ENCODE measurements around the gene BPTF.
"Not testable (repeated sequence)": the region's sequence is repeated elsewhere in the genome, so short reads cannot be mapped to it uniquely, and the experiment has no call there.

The BPTF gene

GRCh38 chr17:67962156-67962555, 136.9 kb downstream of the BPTF start:
- not testable (repeated sequence) for DNase-seq (ENCODE audit: insufficient read length, low spot score); FAIRE-seq

- FAIRE-seq: peak; percentile 4
- peak; percentile 21 for DNase-seq (ENCODE audit: insufficient read length, low spot score)
Measured at GRCh38 chr17:67963145-67963572, 137.9 kb downstream of the BPTF start.

GRCh38 chr17:67970783-67971182, 145.5 kb downstream of the BPTF start:
- FAIRE-seq: no peak
- no peak for DNase-seq (ENCODE audit: insufficient read length, low spot score)

GRCh38 chr17:67974185-67974584, 148.9 kb downstream of the BPTF start:
- FAIRE-seq (no peak), DNase-seq (ENCODE audit: insufficient read length, low spot score) (no peak)

GRCh38 chr17:67974598-67975066, 149.3 kb downstream of the BPTF start:
- FAIRE-seq: no peak
- DNase-seq (ENCODE audit: insufficient read length, low spot score): no peak

- DNase-seq (ENCODE audit: insufficient read length, low spot score); FAIRE-seq: not testable (repeated sequence)
Measured at GRCh38 chr17:67976306-67976705, 151.0 kb downstream of the BPTF start.

GRCh38 chr17:67980456-67980855, 155.2 kb downstream of the BPTF start:
- FAIRE-seq (no peak), DNase-seq (ENCODE audit: insufficient read length, low spot score) (no peak)

GRCh38 chr17:67980883-67981282, 155.6 kb downstream of the BPTF start:
- DNase-seq (ENCODE audit: insufficient read length, low spot score); FAIRE-seq: not testable (repeated sequence)

GRCh38 chr17:67982034-67982640, 156.8 kb downstream of the BPTF start:
- FAIRE-seq: no peak
- no peak for DNase-seq (ENCODE audit: insufficient read length, low spot score)

- FAIRE-seq (no peak), DNase-seq (ENCODE audit: insufficient read length, low spot score) (no peak)
Measured at GRCh38 chr17:67982686-67983382, 157.5 kb downstream of the BPTF start.

- FAIRE-seq: no peak
- DNase-seq (ENCODE audit: insufficient read length, low spot score): no peak
Measured at GRCh38 chr17:67983383-67983688, 158.0 kb downstream of the BPTF start.

GRCh38 chr17:67990909-67991308, 165.6 kb downstream of the BPTF start:
- FAIRE-seq (no peak), DNase-seq (ENCODE audit: insufficient read length, low spot score) (no peak)

- FAIRE-seq (no peak), DNase-seq (ENCODE audit: insufficient read length, low spot score) (no peak)
Measured at GRCh38 chr17:67992548-67993152, 167.3 kb downstream of the BPTF start.

GRCh38 chr17:67993153-67993997, 168.1 kb downstream of the BPTF start:
- DNase-seq (ENCODE audit: insufficient read length, low spot score) (peak; percentile 94), FAIRE-seq (no peak)

- peak; percentile 30 for DNase-seq (ENCODE audit: insufficient read length, low spot score)
Measured at GRCh38 chr17:67993998-67994361, 168.7 kb downstream of the BPTF start.

GRCh38 chr17:67994817-67995569, 169.7 kb downstream of the BPTF start:
- DNase-seq (ENCODE audit: insufficient read length, low spot score): no peak
- FAIRE-seq: no peak

More at GRCh38 chr17:67993998-67994361, 168.7 kb downstream of the BPTF start:
- FAIRE-seq: no peak

GRCh38 chr17:67995570-67996263, 170.4 kb downstream of the BPTF start:
- DNase-seq (ENCODE audit: insufficient read length, low spot score) (peak; percentile 9), FAIRE-seq (no peak)

GRCh38 chr17:67996301-67997171, 171.2 kb downstream of the BPTF start, which contains the start of gene C17orf58:
TSS of gene C17orf58 (minus strand) at chr17:67996469. CDS start at chr17:67996198, 271 bp downstream.
- FAIRE-seq; DNase-seq (ENCODE audit: insufficient read length, low spot score): not testable (repeated sequence)

- DNase-seq (ENCODE audit: insufficient read length, low spot score) (no peak), FAIRE-seq (no peak)
Measured at GRCh38 chr17:67998466-67998865, 173.2 kb downstream of the BPTF start.

All from GM19239 (cell line).